GM12878 (cell line): ENCODE measurements around the gene GABRB2.
A peak's percentile ranks its signal among the peaks of the same experiment; 100 is the strongest.

ENCODE experiments used
- CEBPB ChIP-seq, 2 experiments: fragments of 150-350 bp in 1 of 2; IDR thresholded peaks; 2 replicates each; pipeline ENCODE4 v1.6.1; 2012 to 2014; ENCODE audit warnings: low read depth in 2 of 2, low read length in 2 of 2, borderline replicate concordance in 1 of 2, inconsistent platforms in 1 of 2
- CREB1 ChIP-seq: IDR thresholded peaks from 2 replicates; pipeline ENCODE4 v1.6.1; 2012; ENCODE audit warnings: low read depth, mild to moderate bottlenecking, inconsistent platforms
- TAF1 ChIP-seq: IDR thresholded peaks from 2 replicates; pipeline ENCODE4 v1.6.1; 2011; ENCODE audit warnings: mild to moderate bottlenecking, low read depth, low read length, borderline replicate concordance
- TBL1XR1 ChIP-seq: IDR thresholded peaks from 2 replicates; pipeline ENCODE4 v1.6.1; 2012; ENCODE audit warnings: low read depth, low read length, improper control_type of control experiment
- ZBTB33 ChIP-seq: fragments of 450-650 bp; IDR thresholded peaks from 2 replicates; pipeline ENCODE4 v1.6.1; 2017; ENCODE audit warnings: mild to moderate bottlenecking
- TF ChIP-seq, protein P1 (sequence below), 3 experiments: IDR thresholded peaks in 2 of 3; conservative IDR thresholded peaks in 1 of 3; 2 replicates each; pipeline ENCODE4 v1.5.1; 2011; ENCODE audit warnings: low read depth in 3 of 3, low read length in 3 of 3, mild to moderate bottlenecking in 3 of 3, control low read depth in 2 of 3, moderate library complexity in 2 of 3, inconsistent platforms in 1 of 3, mixed read lengths in 1 of 3; ENCODE audit not compliant: control insufficient read depth in 2 of 3, insufficient read depth in 1 of 3; ENCODE audit errors: extremely low read depth in 1 of 3

GRCh38 chr5:161311146-161311708, 235.3 kb downstream of the GABRB2 start:
- TF ChIP-seq TAF1 (no peak), ZBTB33 (no peak), CEBPB (IDR thresholded peaks at IDR 0.05; ENCODE audit: borderline replicate concordance in 1 of 2, low read depth in 2 of 2, low read length in 2 of 2) (peak in 1 of 2 experiments; percentile 84; a peak in 1 of 4 replicates), CREB1 (peak; percentile 74; the same call in 1 of the 2 replicates), TBL1XR1 (peak; percentile 38)
- TF ChIP-seq, protein P1, sequence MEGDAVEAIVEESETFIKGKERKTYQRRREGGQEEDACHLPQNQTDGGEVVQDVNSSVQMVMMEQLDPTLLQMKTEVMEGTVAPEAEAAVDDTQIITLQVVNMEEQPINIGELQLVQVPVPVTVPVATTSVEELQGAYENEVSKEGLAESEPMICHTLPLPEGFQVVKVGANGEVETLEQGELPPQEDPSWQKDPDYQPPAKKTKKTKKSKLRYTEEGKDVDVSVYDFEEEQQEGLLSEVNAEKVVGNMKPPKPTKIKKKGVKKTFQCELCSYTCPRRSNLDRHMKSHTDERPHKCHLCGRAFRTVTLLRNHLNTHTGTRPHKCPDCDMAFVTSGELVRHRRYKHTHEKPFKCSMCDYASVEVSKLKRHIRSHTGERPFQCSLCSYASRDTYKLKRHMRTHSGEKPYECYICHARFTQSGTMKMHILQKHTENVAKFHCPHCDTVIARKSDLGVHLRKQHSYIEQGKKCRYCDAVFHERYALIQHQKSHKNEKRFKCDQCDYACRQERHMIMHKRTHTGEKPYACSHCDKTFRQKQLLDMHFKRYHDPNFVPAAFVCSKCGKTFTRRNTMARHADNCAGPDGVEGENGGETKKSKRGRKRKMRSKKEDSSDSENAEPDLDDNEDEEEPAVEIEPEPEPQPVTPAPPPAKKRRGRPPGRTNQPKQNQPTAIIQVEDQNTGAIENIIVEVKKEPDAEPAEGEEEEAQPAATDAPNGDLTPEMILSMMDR (IDR thresholded peaks at IDR 0.05 in 2 of 3, conservative IDR thresholded peaks at IDR 0.05 in 1 of 3; ENCODE audit: control insufficient read depth in 2 of 3, extremely low read depth in 1 of 3, insufficient read depth in 1 of 3, low read depth in 3 of 3, low read length in 3 of 3) = no peak
